Measurements from ENCODE around the gene ESYT2. TPM values are rescaled to one million over a fixed set of nuclear protein-coding genes. Genes with fewer than 3 reads are reported as not detected.

Gene ESYT2
- total RNA-seq, 1 experiment from 2014 or later = 59.4 TPM

- intact Hi-C loops (cut with micrococcal nuclease; ENCODE audit: unreplicated experiment) = no loop called here
- peaks cover 10% of the 10 kb centered on the region for H3K4me1 Mint-ChIP-seq (ENCODE audit: low read depth, unreplicated experiment)
- CTCF ChIA-PET = no interaction called here
- H3K27me3 Mint-ChIP-seq (ENCODE audit: insufficient read depth, unreplicated experiment) = no peaks in the 10 kb centered on the region
- H3K27ac Mint-ChIP-seq (ENCODE audit: unreplicated experiment) = no peak overlapping the region
- Histone ChIP-seq H3K4me3 (ENCODE audit: low read depth, low read length) (no peak overlapping the region), H3K4me1 (no peaks in the 10 kb centered on the region), H3K36me3 (ENCODE audit: control insufficient read depth, insufficient read depth, low read length) (peaks cover 6% of the 10 kb centered on the region), H3K9me3 (no peaks in the 10 kb centered on the region), H3K27me3 (replicated peaks; ENCODE audit: control insufficient read depth, insufficient read depth, low read length) (no peaks in the 10 kb centered on the region)
- DNase-seq = no peak
- H3K4me3 Mint-ChIP-seq (ENCODE audit: unreplicated experiment) = no peak overlapping the region
- no TSS peak for BruUV-seq (replicated peaks)
- peaks cover 41% of the 10 kb centered on the region for H3K36me3 Mint-ChIP-seq (ENCODE audit: insufficient read depth, unreplicated experiment)
- H3K9me3 Mint-ChIP-seq (ENCODE audit: unreplicated experiment) = no peaks in the 10 kb centered on the region
- TF ChIP-seq CTCF (IDR thresholded peaks at IDR 0.05; ENCODE audit: insufficient read depth in 1 of 2, low read depth in 1 of 2, low read length in 1 of 2, severe bottlenecking in 1 of 2, unreplicated experiment in 1 of 2) = no peak
- POLR2A ChIA-PET = no interaction called here
Observed at GRCh38 chr7:158786898-158787297, 42.4 kb downstream of the ESYT2 start.

- Histone ChIP-seq H3K4me3 (ENCODE audit: low read depth, low read length) (no peak overlapping the region), H3K27me3 (replicated peaks; ENCODE audit: control insufficient read depth, insufficient read depth, low read length) (no peaks in the 10 kb centered on the region), H3K36me3 (ENCODE audit: control insufficient read depth, insufficient read depth, low read length) (peaks cover 9% of the 10 kb centered on the region), H3K4me1 (peaks cover 11% of the 10 kb centered on the region), H3K9me3 (no peaks in the 10 kb centered on the region)
- H3K27ac Mint-ChIP-seq (ENCODE audit: unreplicated experiment) = no peak overlapping the region
- TF ChIP-seq CTCF (IDR thresholded peaks at IDR 0.05; ENCODE audit: insufficient read depth in 1 of 2, low read depth in 1 of 2, low read length in 1 of 2, severe bottlenecking in 1 of 2, unreplicated experiment in 1 of 2) = no peak
- no peaks in the 10 kb centered on the region for H3K27me3 Mint-ChIP-seq (ENCODE audit: insufficient read depth, unreplicated experiment)
- H3K9me3 Mint-ChIP-seq (ENCODE audit: unreplicated experiment) = no peaks in the 10 kb centered on the region
- peaks cover 23% of the 10 kb centered on the region for H3K36me3 Mint-ChIP-seq (ENCODE audit: insufficient read depth, unreplicated experiment)
- no peak overlapping the region for H3K4me3 Mint-ChIP-seq (ENCODE audit: unreplicated experiment)
- POLR2A ChIA-PET = no interaction called here
- no TSS peak for BruUV-seq (replicated peaks)
- H3K4me1 Mint-ChIP-seq (ENCODE audit: low read depth, unreplicated experiment) = no peaks in the 10 kb centered on the region
- no peak for DNase-seq
- CTCF ChIA-PET = no interaction called here
- intact Hi-C loops (cut with micrococcal nuclease; ENCODE audit: unreplicated experiment) = loop anchor here (5.0 kb wide), 1 partner anchor 33 kb away; no protein-coding TSS in a partner anchor
Observed at GRCh38 chr7:158784270-158784669, 45.0 kb downstream of the ESYT2 start.

- DNase-seq = no peak
- Mint-ChIP-seq H3K4me1 (ENCODE audit: low read depth, unreplicated experiment) (no peaks in the 10 kb centered on the region), H3K27me3 (ENCODE audit: insufficient read depth, unreplicated experiment) (no peaks in the 10 kb centered on the region), H3K9me3 (ENCODE audit: unreplicated experiment) (no peaks in the 10 kb centered on the region), H3K27ac (ENCODE audit: unreplicated experiment) (no peak overlapping the region), H3K4me3 (ENCODE audit: unreplicated experiment) (no peak overlapping the region), H3K36me3 (ENCODE audit: insufficient read depth, unreplicated experiment) (peaks cover 23% of the 10 kb centered on the region)
- no peak for TF ChIP-seq CTCF (IDR thresholded peaks at IDR 0.05; ENCODE audit: insufficient read depth in 1 of 2, low read depth in 1 of 2, low read length in 1 of 2, severe bottlenecking in 1 of 2, unreplicated experiment in 1 of 2)
- ChIA-PET POLR2A (no interaction called here), CTCF (interaction anchor here (1.3 to 1.6 kb wide), 2 partner anchors 34 to 193 kb away, joined by 3 to 6 read pairs; no protein-coding TSS in a partner anchor)
- Histone ChIP-seq H3K36me3 (ENCODE audit: control insufficient read depth, insufficient read depth, low read length) (peaks cover 9% of the 10 kb centered on the region), H3K9me3 (no peaks in the 10 kb centered on the region), H3K4me3 (ENCODE audit: low read depth, low read length) (no peak overlapping the region), H3K27me3 (replicated peaks; ENCODE audit: control insufficient read depth, insufficient read depth, low read length) (no peaks in the 10 kb centered on the region), H3K4me1 (peaks cover 16% of the 10 kb centered on the region)
- intact Hi-C loops (cut with micrococcal nuclease; ENCODE audit: unreplicated experiment) = loop anchor here (1.0 to 5.0 kb wide), 3 partner anchors 34 to 194 kb away; partner anchors contain the start of gene ESYT2
- no TSS peak for BruUV-seq (replicated peaks)
Observed at GRCh38 chr7:158783595-158783994, 45.7 kb downstream of the ESYT2 start.

All from Caco-2 (cell line).